ENCODE results near the gene SS18L1.

GRCh38 chr20:62181808-62182207 is 38.2 kb downstream of the SS18L1 start:
- no peak for TF ChIP-seq CTCF (conservative IDR thresholded peaks at IDR 0.05)
- no peak for TF ChIP-seq EZH2 (IDR thresholded peaks at IDR 0.05; ENCODE audit: low read depth)
